NCI-H460 (cell line): ENCODE measurements around the gene ZDHHC17. TPM values are rescaled to one million over a fixed set of nuclear protein-coding genes. Genes with fewer than 3 reads are reported as not detected.

Experiments
- DNase-seq: peaks from one replicate; pipeline ENCODE4 v3.0.0-alpha.2; 2016; ENCODE audit warnings: low read depth; ENCODE audit errors: extremely low read depth
- total RNA-seq: library from RNA; depleted of rRNA; stranded (reverse); fragments of >200 nt; shearing (Covaris generic); gene quantifications from 2 replicates; pipeline ENCODE4 v1.2.3, GENCODE V29; 2014

ZDHHC17 gene
- total RNA-seq, 1 experiment from 2014 or later = 31.2 TPM

DNA sequence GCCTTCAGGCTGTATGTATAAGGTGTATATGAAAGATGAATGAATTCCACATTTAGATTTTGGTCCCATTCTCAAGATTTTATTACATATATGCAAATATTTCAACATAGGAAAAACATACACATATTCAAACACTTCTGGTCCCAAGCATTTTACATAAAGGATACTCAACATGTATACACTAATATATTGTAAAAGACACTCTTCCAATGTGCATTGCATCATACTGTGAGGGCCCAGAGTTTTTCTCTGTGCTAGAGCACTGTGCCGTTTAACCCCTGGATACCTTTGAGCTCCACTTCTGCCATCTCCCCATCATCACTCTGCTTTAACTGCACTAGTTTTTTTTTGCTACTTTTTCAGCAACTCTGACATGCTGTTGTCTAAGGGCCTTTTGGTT lies 48.1 kb downstream of the ZDHHC17 start:
- DNase-seq = no peak

DNA sequence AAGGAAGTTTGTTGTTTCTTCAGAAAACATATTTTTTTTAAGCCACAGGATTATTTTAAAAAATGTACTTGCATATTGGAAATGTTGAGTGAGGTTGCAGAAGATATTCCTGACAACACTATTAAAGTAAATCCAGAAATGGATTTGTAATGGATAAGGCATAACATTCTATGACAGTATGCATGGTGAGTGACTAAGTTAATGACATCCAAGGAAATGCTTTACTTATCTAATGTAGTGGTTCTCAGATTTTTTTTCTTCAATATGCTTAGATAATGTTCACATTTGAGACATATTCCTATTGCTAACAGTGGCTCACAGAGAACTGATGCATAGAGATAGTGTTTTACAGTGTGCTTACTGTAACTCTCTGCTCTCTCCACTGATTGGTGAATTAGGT lies 49.4 kb downstream of the ZDHHC17 start:
- DNase-seq = no peak

DNA sequence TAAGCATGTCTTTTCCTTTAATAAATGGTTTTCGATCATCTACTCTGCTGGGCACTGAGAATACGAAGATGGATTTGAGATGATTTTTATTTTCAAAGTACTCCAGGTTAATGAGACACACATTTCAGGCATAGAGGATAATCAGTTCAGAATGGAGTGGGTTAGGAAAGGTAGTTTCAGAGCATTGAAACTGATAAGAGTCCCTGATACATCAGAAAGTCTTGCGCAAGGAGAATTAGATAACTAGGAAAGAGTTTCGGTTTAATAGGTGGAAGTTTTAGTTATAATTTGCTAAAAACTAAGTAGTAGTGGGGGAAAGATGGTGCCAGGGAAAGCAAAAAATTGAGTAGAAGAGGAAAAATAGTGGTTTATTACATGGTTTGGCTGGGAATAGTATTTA lies 50.1 kb downstream of the ZDHHC17 start:
- no peak for DNase-seq

DNA sequence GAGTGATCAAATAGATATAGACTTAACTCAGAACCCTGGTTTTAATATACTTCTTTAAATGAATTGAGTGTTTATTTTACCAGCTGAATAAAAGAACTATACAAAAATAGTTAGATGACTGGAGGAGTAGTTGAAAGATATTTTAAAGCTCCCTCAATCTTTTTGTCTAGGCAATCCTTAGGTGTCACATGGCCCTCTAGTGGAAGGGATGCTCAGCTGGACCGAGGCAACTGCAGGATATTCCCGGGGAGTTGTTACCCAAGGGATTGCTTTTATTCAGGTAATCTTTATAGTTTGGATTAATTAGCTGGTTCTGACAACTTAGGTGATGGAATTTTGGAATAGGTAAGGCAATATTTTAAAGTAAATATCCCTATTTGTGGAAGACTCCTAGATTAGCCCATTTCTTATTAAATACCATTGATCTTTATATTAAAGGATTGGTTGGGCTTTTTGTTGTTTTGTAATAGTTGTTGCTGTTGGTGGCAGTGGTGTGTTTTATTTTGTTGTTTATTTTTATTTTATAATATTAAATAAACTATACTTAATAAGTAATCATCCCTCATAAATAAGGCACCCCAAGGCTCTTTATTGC lies 57.1 kb downstream of the ZDHHC17 start:
- DNase-seq = peak; percentile 19

DNA sequence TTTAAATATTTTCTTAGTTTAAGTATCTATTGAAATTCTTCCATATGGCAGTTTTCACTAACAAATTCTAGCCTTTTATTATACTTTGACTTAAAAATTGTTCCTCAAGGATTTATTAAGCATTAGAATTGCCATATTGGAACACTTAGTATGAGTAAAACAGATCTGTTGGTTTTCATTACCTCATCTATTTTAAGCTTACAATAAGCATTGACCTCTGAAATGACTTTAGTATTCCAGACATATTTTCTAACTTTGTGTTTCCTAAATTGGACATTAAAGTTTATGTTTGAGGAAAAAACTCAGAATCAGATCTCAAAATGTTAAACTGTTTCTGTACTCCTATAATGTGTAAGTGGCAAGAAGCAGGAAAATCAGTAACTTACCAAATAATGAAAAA lies 66.5 kb downstream of the ZDHHC17 start:
- no peak for DNase-seq

DNA sequence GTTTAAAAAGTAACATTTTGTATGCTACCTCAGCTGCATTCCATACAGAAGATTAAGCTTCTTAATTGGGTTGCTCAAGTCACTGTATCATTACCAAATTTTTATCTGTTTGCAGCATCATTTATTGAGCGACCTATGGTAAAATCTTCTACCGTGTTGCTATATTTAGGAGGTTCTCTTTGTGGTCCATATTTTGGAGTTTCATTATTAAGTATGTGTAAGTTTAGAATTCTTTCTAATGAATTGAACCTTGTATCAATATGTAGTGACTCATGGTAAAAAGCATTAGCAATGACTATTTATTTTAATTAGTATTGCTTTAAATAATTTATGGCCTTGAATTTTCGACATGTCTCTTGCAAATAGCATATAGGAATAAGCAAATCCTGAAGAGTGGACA lies 72.7 kb downstream of the ZDHHC17 start:
- no peak for DNase-seq

DNA sequence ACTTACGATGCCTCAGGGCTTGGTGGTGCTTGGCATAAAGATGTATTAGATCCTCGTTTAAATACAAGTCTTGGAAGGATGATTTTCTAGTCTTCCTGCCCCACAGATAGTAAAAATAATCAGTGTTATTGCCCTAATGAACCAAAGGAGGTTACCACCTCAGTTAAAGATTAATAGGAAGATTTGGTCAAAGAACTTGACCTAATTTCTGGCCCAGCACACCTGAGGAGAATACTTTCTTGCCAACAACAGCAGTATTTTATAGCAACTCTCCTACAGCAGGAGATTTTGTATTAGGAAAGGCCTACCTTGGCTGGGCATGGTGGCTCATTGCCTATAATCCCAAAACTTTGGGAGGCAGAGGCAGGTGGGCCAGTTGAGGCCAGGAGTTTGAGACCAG lies 83.3 kb downstream of the ZDHHC17 start:
- DNase-seq = no peak

DNA sequence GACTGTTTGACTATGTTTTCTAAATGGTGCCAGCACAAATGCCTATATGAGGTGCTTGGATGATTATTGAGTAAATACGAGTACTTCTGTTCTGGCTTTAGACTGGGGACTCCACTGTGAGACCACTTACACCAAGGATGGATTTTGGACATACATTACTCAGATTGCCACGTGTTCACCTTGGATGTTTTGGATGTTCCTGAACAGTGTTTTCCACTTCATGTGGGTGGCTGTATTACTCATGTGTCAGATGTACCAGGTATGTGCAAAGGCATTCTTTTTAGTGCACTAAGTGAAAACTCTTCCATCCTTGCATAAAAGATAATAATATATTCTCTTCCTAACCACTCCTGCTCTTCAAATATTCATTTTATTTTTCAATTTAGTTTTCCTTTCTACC lies 84.2 kb downstream of the ZDHHC17 start:
- DNase-seq = no peak

DNA sequence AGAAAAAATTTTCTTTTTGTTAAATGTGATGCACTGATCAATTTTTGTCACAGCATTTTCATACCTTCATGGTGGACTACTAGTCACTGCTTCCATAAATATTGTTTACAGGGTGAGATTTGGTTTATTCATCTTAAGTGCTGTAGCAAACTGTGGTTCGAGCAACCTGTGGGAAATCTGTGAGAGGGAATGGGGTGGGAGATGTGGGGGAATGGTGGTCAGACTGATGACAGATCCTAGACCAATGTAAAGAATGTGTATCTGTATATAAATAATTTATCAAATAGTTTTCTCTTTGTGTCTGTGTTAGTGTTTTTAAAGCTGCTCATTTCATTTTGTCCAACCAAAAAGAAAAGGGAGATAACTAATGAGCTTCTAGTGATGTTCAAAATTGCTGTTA lies 88.2 kb downstream of the ZDHHC17 start:
- DNase-seq = no peak

DNA sequence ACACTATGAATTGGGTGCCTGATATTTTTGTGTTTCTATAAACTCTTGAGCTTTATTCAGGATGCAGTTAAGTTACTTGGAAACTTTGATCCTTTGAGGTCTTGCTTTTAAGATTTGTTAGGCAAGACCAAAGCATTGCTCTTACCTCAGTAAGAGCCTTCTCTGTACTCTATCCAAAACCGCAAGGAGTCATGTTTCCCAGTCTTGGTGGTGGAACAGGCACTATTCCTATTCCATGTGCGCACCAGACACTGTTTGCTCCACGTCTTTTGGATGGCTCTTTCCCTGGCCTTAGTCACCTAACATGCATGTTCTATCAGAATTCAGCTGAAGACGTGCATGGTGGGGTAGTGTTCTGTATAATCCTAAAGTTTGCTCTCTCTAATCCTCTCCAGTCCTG lies 91.4 kb downstream of the ZDHHC17 start:
- no peak for DNase-seq

DNA sequence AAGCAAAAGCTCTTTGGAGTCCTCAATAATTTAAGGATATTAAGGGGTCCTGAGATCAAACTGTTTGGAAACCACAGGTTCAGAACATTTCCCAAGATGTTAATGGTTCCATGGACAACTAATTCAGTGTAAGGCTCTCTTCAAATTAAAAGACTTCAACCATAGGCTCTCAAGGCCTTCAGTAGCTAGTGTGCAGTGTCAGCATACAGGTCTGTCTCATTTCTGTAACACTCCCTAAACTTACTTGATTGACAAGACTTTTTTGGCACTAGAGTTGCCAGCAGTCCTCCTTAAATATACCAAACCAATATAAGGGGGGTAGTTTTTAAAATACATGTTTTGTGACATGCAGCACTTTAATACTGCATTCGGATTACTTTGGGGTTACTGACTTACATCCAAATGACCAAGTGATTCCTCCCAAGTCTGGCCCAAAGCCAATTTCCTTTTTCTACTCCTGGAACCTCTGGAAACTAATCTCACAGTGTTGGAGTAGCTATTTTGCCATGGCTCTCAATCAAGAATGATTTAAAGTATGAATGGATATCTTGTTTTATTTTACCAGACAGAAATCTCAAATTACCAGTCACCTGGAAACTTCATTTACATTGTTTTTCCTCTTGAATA lies 92.2 kb downstream of the ZDHHC17 start:
- DNase-seq = no peak

DNA sequence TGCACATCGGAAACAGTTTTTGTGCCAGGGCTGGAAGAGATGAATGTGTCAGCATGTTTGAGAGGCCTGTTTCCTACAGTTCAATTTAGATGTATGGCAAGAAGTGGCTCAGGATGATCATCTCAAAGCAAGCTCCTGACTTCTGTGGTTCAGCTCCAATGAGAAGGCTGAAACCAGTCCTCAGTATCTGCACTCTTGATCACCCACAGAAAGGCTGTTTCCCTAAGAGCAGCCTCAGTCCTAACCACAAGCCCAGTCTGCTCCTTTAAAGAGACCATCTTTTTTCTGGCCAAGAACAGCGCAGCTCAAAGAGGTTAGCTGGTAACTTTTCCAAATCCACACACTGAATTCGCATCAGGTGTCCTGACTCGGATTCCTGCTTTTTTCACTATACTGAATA lies 95.7 kb downstream of the ZDHHC17 start:
- no peak for DNase-seq

DNA sequence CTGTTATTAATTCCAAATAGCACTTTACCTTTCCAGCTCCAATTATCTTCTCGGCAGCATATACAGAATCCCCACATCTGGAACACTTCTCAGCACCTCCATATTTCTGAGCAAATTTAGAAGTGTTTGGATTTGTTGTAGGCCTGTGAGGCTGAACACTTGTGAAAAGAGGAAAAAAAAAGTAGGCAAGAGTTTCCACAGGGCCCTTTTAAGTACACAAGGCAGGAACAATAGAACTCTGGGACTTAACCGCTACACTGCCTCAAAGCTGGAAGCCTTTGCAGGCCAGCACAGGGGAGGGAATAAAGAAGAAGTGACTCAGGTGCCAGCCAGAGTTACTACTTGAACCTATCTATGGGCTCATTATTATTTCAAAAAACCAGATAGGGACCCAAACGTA lies 96.3 kb downstream of the ZDHHC17 start:
- DNase-seq = no peak

DNA sequence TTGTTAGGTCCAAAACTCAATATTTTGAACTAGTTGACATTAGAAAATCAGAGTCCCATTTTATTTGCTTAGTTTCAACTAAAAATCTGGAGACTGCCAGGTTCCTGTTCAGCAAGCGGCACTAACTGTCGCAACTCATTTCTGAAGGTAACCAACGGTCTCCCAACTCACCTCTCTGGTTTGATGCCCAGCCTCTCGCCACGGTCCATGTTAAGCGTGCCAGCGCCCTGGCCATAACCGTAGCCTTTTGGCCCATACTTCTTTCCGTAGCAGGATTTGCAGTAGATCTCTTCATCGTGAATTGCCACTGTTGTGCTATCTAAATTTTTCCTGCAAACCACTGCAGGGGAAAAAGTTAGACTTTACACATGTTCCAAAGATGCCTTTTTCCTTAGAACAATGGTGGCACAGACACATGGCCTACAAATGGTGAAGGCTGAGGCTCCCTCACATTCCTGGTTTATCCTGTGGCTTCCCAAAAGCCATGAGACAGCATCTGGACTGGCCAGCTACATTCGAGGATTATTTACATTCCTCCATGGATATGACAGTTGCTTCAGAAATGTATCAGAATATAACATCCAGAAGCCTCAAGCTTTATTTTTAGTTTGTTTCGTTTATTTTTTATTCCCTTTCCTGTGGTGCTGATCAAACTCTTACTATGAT lies 99.2 kb downstream of the ZDHHC17 start:
- DNase-seq = no peak

DNA sequence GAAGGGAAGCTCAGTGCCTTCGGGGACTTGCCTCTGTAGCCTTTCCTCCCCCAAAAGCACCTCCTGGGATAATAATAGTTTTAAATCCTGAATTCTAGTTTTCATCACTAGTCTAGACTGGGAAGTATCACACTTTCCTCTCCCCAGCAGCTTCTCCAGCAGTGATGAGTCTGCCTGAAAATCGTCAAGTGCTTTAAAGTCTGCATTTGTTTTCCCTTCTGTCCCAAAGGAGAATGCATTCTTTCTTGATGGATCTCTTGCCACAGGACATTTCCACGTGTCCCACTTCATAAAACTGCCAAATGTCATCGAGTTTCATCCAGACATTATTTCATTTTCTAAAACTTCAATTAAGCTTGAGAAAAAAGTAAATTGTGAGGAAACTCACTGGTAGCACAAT lies 99.9 kb downstream of the ZDHHC17 start:
- no peak for DNase-seq

DNA sequence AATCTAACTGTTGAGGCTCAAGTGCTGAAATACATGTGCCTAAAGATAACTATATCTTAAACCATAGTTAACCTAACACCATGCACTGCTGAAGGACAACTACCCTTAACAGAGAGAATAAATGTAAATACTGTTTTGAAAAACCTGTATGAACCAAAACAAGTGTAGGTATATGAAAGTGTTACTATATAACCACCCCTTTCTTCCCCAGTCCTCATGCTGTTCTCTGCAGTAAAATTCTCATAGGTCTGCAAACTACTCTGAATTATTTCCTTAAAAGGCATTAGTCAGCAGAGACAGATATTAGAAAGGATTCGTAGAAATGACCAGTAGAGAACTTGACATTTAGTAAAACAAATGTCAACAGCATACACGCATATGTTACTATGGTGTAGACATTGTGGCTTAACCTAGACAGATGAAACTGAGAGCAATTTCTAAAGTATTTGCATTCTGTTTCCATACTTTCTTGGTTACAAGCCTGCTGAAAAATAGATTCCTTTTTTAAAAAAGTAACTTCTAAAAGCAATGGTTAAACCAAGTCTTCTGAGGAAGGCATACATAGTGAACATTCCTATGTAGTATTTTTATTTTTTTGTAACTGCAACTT lies 101.0 kb downstream of the ZDHHC17 start:
- DNase-seq = no peak

DNA sequence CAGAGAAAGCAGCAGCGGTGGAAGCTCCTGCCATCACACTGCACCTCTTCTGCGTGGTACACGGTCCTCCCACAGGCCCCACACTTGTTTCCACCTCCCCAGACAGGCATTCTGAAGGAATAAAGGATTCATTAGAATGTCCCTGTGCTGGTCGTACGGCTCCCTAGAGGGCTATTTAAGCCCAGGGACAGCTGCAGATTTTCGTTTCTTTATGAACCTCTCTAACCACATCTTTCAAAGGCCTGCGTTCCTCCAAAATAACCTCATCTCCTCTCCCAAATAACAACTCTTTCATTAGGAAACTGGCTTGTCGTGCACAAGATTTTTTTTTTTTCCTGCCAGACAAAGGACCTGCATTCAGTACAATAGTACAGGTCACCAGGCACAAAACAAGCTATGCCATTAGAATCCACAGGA lies 102.2 kb downstream of the ZDHHC17 start:
- no peak for DNase-seq

DNA sequence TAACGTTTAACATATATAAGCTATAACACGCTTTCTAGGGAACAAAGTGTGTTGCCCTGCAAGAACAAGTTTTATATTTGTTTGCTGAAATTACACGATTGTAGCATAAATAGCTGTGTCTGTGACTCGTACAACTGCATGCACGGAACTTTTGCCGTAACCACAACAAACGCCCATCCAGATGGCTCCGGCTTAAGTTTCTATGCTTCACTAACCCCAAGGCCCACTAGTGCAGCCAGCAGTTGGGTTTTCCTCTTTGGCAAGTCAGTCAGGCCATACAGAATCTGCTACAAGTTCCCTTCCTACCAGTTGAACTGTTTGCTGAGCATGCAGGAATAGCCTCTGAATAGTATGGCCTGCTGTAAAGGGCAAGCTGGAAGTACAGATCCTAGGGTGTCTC lies 102.8 kb downstream of the ZDHHC17 start:
- DNase-seq = no peak

DNA sequence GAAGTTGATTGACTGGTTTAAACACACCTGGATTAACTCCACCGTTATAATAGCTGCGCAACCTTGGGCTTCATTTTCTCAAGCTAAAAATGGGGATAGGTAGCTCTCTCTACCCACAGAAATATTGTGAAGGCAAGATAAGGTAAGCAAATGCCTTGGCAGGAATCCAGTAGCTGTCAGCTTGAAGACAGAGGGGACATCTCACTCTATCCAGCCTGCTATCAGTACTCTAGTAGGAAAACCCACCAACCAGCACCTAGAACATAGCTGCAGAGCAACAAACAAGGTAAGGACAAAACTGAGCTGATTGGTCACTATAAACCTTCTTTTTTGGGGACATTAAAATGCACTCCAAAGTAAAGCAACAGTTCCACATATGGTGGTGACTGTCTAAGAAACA lies 107.2 kb downstream of the ZDHHC17 start:
- no peak for DNase-seq

DNA sequence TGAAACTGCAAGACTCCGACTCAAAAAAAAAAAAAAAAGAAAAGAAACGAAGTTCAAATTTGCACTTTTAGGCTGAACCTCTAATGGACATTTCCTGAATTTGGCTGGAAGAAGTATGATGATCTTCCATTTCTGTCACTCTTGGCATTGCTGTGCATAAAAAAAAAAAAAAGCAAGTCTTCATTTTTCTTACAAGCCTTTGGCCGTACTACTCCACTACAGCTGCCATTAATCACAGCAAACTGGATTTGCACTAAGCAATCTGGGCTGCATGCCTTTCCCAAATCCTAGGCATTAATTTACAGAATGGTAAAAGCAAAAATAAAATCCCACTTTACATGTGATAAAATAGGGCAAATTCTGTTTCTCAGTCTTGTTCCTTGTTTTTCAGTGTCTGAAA lies 107.8 kb downstream of the ZDHHC17 start:
- DNase-seq = no peak

DNA sequence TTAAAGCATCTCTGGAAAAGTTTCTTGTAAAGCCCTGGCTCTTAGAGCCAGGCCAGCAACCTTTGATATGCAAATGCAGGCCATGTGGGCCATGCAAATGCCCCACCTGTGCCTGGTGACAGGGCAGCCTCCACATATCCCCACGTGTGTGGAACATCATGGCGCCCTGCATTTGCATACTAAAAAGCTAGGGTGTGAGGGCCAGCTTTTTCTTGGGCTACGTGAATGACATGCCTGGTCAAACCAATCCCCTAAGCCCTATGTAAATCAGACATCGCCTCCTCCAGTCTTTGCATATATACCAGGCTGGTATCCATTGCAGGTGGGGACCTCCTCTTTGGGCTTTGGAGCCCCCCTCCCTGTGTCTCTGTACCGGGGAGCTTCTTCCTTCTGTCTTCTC lies 108.5 kb downstream of the ZDHHC17 start:
- DNase-seq = no peak

DNA sequence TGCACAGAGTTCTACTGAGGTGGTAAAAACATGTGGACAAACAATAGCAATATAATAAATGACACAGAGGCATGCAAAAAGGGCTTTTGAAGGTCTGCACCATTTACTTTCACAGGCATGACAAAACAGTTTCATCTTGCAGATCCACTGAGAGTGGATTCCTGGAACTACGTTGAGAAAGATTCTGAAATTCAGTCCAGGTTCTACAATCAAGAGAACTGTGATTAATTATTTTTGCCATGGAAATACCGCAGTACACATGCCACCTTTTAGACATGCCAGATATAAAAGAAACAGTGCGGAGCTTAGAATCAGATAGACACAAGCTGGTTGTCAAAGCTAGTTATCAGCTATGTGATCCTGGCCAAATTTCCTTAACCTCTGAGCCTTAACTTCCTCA lies 110.1 kb downstream of the ZDHHC17 start:
- DNase-seq = no peak
